ENCODE data around the gene INSYN1. TPM values are rescaled to one million over a fixed set of nuclear protein-coding genes. Genes with fewer than 3 reads are reported as not detected.
"Not testable (repeated sequence)": the region's sequence is repeated elsewhere in the genome, so short reads cannot be mapped to it uniquely, and the experiment has no call there.

Gene INSYN1
- total RNA-seq, 2 donors from 2014 or later: not detected

GRCh38 chr15:73732930-73733329 lies 20.2 kb downstream of the INSYN1 start:
- Mint-ChIP-seq H3K4me1 (ENCODE audit: low read depth) (no peaks in the 10 kb centered on the region), H3K9me3 (no peaks in the 10 kb centered on the region), H3K27ac (no peak overlapping the region), H3K27me3 (ENCODE audit: low read depth) (no peaks in the 10 kb centered on the region), H3K36me3 (ENCODE audit: insufficient read depth in 2 of 2) (no peaks in the 10 kb centered on the region), H3K4me3 (no peak overlapping the region)
- DNase-seq (no peak), ATAC-seq (replicated peaks in 1 of 2) (no peak)

GRCh38 chr15:73732051-73732450 lies 21.1 kb downstream of the INSYN1 start:
- not testable (repeated sequence) for H3K27ac Mint-ChIP-seq; H3K36me3 Mint-ChIP-seq (ENCODE audit: insufficient read depth in 2 of 2); H3K9me3 Mint-ChIP-seq; ATAC-seq (replicated peaks in 1 of 2); H3K4me3 Mint-ChIP-seq; H3K4me1 Mint-ChIP-seq (ENCODE audit: low read depth); DNase-seq; H3K27me3 Mint-ChIP-seq (ENCODE audit: low read depth)

- H3K27ac Mint-ChIP-seq: no peak overlapping the region
- H3K36me3 Mint-ChIP-seq (ENCODE audit: insufficient read depth in 2 of 2): no peaks in the 10 kb centered on the region
- no peaks in the 10 kb centered on the region for H3K27me3 Mint-ChIP-seq (ENCODE audit: low read depth)
- DNase-seq: no peak
- H3K9me3 Mint-ChIP-seq: no peaks in the 10 kb centered on the region
- no peak overlapping the region for H3K4me3 Mint-ChIP-seq
- no peaks in the 10 kb centered on the region for H3K4me1 Mint-ChIP-seq (ENCODE audit: low read depth)
- no peak for ATAC-seq (replicated peaks in 1 of 2)
Observed at GRCh38 chr15:73727330-73727976, 25.7 kb downstream of the INSYN1 start.

GRCh38 chr15:73724212-73724611 lies 28.9 kb downstream of the INSYN1 start:
- Mint-ChIP-seq H3K9me3 (no peaks in the 10 kb centered on the region), H3K36me3 (ENCODE audit: insufficient read depth in 2 of 2) (no peaks in the 10 kb centered on the region), H3K27ac (no peak overlapping the region), H3K4me3 (no peak overlapping the region), H3K27me3 (ENCODE audit: low read depth) (peaks cover 11% of the 10 kb centered on the region), H3K4me1 (ENCODE audit: low read depth) (no peaks in the 10 kb centered on the region)
- ATAC-seq (replicated peaks in 1 of 2): no peak
- DNase-seq: no peak

DNA sequence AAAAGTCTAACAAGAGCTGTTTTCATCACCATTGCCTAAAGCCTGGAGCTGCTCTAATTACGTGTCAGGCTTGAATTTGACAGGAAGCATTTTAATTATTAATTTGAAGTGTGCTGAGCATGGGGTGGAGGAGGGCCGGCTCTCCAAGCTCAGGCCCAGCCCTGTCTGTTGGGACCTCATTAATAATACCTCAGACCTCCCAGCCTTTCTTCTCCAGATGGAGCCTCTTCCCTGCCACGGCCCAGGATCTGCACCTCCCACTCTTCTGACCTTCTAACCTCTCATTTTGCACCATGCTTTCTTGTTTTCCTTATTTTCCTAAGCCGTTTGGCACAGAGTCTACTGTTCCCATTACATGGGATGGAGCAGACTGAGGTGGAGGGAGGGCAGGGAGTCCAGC lies 30.0 kb downstream of the INSYN1 start:
- Mint-ChIP-seq H3K4me3 (no peak overlapping the region), H3K36me3 (ENCODE audit: insufficient read depth in 2 of 2) (no peaks in the 10 kb centered on the region)

DNA sequence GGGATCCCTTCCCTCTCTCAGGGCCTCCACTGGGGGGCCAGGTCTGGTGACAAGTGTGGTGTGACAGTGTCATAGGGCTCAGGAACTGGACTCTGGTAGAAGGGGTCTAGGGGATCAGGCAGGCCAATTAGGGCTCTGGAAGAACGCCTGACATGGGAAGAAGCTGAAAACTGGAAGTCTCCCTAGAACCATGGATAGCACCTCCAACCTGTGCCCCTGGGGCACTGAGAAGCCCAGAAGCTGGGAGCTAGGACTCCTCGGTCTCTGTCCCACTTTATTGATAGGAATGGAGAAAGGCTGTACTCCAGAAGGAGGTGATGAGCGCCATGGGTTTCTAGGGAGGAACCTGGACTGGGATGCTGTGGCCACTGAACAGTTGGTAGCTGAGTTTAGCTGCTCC lies 30.7 kb downstream of the INSYN1 start:
- Mint-ChIP-seq H3K4me3 (no peak overlapping the region), H3K27me3 (ENCODE audit: low read depth) (peaks cover 17% of the 10 kb centered on the region), H3K27ac (no peak overlapping the region), H3K36me3 (ENCODE audit: insufficient read depth in 2 of 2) (no peaks in the 10 kb centered on the region), H3K4me1 (ENCODE audit: low read depth) (no peaks in the 10 kb centered on the region), H3K9me3 (no peaks in the 10 kb centered on the region)
- ATAC-seq (replicated peaks in 1 of 2) (no peak), DNase-seq (no peak)

More for the DNA sequence above, 30.0 kb downstream of the INSYN1 start:
- DNase-seq (no peak), ATAC-seq (replicated peaks in 1 of 2) (no peak)
- no peaks in the 10 kb centered on the region for H3K9me3 Mint-ChIP-seq
- H3K4me1 Mint-ChIP-seq (ENCODE audit: low read depth): no peaks in the 10 kb centered on the region
- no peak overlapping the region for H3K27ac Mint-ChIP-seq
- peaks cover 17% of the 10 kb centered on the region for H3K27me3 Mint-ChIP-seq (ENCODE audit: low read depth)

- no peak for ATAC-seq (replicated peaks in 1 of 2)
- no peak for DNase-seq
- H3K4me3 Mint-ChIP-seq: no peak overlapping the region
- H3K36me3 Mint-ChIP-seq (ENCODE audit: insufficient read depth in 2 of 2): no peaks in the 10 kb centered on the region
- H3K9me3 Mint-ChIP-seq: no peaks in the 10 kb centered on the region
- peaks cover 17% of the 10 kb centered on the region for H3K27me3 Mint-ChIP-seq (ENCODE audit: low read depth)
- H3K27ac Mint-ChIP-seq: no peak overlapping the region
- H3K4me1 Mint-ChIP-seq (ENCODE audit: low read depth): no peaks in the 10 kb centered on the region
Observed at GRCh38 chr15:73718694-73719093, 34.5 kb downstream of the INSYN1 start.

GRCh38 chr15:73717802-73718201 lies 35.3 kb downstream of the INSYN1 start:
- Mint-ChIP-seq H3K4me1 (ENCODE audit: low read depth) (no peaks in the 10 kb centered on the region), H3K36me3 (ENCODE audit: insufficient read depth in 2 of 2) (no peaks in the 10 kb centered on the region), H3K27me3 (ENCODE audit: low read depth) (peaks cover 17% of the 10 kb centered on the region), H3K4me3 (no peak overlapping the region), H3K27ac (no peak overlapping the region), H3K9me3 (no peaks in the 10 kb centered on the region)
- ATAC-seq (replicated peaks in 1 of 2) (no peak), DNase-seq (no peak)

DNA sequence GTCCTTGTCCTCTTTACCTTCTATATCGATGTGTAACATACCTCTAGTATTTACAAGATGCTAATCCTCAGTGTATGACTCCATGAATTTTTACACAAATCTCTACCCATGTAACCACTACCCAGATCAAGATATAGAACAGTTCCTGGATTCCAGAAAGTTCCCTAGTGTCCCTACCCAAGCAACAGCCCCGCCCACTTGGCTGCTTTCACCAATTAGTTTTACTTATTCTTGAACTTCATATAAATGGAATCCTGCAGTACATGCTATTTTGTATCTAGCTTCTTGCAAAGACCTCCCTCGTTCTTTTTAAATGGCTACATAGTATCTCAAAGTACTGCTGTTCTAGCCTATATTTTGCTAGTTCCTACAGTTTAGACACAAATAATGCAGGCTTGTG lies 35.9 kb downstream of the INSYN1 start:
- Mint-ChIP-seq H3K27me3 (ENCODE audit: low read depth) (peaks cover 17% of the 10 kb centered on the region), H3K4me1 (ENCODE audit: low read depth) (no peaks in the 10 kb centered on the region), H3K4me3 (no peak overlapping the region), H3K9me3 (no peaks in the 10 kb centered on the region), H3K36me3 (ENCODE audit: insufficient read depth in 2 of 2) (no peaks in the 10 kb centered on the region), H3K27ac (no peak overlapping the region)
- no peak for DNase-seq
- no peak for ATAC-seq (replicated peaks in 1 of 2)

DNA sequence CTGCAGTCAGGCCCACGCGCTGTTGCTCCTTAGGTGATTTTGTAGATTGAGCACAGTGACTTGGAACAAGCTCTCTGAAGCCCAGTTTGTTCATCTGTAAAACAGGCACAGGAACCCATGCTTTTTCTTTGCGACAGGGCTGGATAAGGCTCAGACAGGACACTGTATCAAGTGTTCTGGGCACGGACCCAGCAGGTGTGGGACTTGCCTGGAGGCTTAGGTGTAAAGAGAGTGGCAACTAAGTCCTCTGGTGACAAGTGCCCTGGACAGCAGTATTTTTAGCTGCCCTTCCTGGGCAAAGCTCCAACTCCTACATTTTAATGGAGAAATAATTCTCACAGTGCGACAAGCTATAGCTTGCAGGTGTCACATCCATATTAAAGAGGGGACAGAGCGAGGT lies 36.7 kb downstream of the INSYN1 start:
- no peaks in the 10 kb centered on the region for H3K36me3 Mint-ChIP-seq (ENCODE audit: insufficient read depth in 2 of 2)
- H3K9me3 Mint-ChIP-seq: no peaks in the 10 kb centered on the region
- ATAC-seq (replicated peaks in 1 of 2): no peak
- H3K4me1 Mint-ChIP-seq (ENCODE audit: low read depth): no peaks in the 10 kb centered on the region
- no peak overlapping the region for H3K27ac Mint-ChIP-seq
- peaks cover 17% of the 10 kb centered on the region for H3K27me3 Mint-ChIP-seq (ENCODE audit: low read depth)
- H3K4me3 Mint-ChIP-seq: no peak overlapping the region
- DNase-seq: no peak

DNA sequence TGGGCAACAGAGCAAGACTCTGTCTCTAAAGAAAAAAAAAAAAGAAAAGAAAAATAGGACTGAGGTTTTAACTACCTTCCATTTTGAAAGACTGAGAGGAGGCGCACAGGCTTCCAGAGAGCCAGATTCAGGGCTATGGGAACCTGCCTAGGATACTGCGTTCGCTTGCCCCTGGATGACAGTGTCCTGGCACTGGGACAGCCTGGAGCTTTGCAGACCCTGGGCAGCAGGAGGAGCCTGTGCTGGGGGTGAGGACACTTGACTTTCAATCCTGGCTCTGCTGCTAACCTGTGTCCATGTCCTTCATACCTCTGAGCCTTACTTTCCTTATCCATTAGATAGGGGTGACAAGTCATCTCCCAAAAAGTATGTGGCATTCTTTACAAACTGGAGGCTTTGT lies 37.7 kb downstream of the INSYN1 start:
- no peak for ATAC-seq (replicated peaks in 1 of 2)
- DNase-seq: no peak
- Mint-ChIP-seq H3K4me1 (ENCODE audit: low read depth) (no peaks in the 10 kb centered on the region), H3K36me3 (ENCODE audit: insufficient read depth in 2 of 2) (no peaks in the 10 kb centered on the region), H3K9me3 (no peaks in the 10 kb centered on the region), H3K27ac (no peak overlapping the region), H3K27me3 (ENCODE audit: low read depth) (peaks cover 15% of the 10 kb centered on the region), H3K4me3 (no peak overlapping the region)

- DNase-seq (no peak), ATAC-seq (replicated peaks in 1 of 2) (no peak)
- Mint-ChIP-seq H3K4me3 (no peak overlapping the region), H3K4me1 (ENCODE audit: low read depth) (no peaks in the 10 kb centered on the region), H3K27me3 (ENCODE audit: low read depth) (peaks cover 8% of the 10 kb centered on the region), H3K9me3 (no peaks in the 10 kb centered on the region), H3K36me3 (ENCODE audit: insufficient read depth in 2 of 2) (no peaks in the 10 kb centered on the region), H3K27ac (no peak overlapping the region)
Observed at GRCh38 chr15:73714695-73715301, 38.4 kb downstream of the INSYN1 start.

DNA sequence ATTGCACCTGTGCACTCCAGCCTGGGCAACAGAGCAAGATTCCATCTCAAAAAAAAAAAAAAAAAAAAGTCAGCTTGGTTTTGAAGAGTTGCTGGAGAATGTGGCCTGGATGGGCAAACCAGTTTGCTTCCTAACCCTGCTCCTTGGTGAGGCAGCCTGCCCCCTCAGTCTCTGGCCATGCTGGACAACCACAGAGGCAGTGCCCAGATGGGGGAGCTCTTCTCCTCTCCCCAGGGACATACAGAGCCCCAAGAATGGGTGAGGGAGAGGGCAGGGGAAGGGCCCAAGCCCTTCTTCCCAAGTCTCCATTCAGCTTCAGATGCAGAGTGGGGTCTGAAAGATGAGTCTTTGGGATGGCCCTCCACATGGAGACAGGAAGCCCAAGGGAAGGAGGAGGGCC lies 41.0 kb downstream of the INSYN1 start:
- no peak overlapping the region for H3K4me3 Mint-ChIP-seq
- no peak for DNase-seq
- H3K27ac Mint-ChIP-seq: no peak overlapping the region
- no peak for ATAC-seq (replicated peaks in 1 of 2)
- no peaks in the 10 kb centered on the region for H3K36me3 Mint-ChIP-seq (ENCODE audit: insufficient read depth in 2 of 2)
- no peaks in the 10 kb centered on the region for H3K9me3 Mint-ChIP-seq
- no peaks in the 10 kb centered on the region for H3K4me1 Mint-ChIP-seq (ENCODE audit: low read depth)
- peaks cover 7% of the 10 kb centered on the region for H3K27me3 Mint-ChIP-seq (ENCODE audit: low read depth)

DNA sequence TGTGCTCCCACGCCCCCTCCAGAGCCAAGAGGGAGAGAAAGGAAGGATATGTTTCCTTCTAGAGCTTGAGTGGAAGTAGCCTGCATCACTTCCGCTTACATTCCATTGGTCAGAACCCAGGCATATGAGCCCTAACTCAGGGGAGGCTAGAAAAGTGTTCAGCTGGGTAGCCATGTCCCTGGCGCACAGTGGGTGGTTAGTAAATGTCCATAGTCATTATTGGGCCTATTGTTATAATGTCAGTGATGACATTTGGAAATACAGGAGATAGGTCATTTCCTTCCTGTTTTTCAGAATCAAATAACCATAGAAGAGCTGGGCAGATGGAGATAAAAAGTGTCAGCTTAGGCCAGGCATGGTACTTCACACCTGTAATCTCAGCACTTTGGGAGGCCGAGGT lies 41.6 kb downstream of the INSYN1 start:
- DNase-seq: no peak
- H3K4me1 Mint-ChIP-seq (ENCODE audit: low read depth): no peaks in the 10 kb centered on the region
- H3K9me3 Mint-ChIP-seq: no peaks in the 10 kb centered on the region
- no peak for ATAC-seq (replicated peaks in 1 of 2)
- H3K27me3 Mint-ChIP-seq (ENCODE audit: low read depth): peaks cover 7% of the 10 kb centered on the region
- H3K27ac Mint-ChIP-seq: no peak overlapping the region
- no peaks in the 10 kb centered on the region for H3K36me3 Mint-ChIP-seq (ENCODE audit: insufficient read depth in 2 of 2)
- H3K4me3 Mint-ChIP-seq: no peak overlapping the region

All from activated T-cell treated with anti-CD3 and anti-CD28 coated beads, Interleukin-2, amount 50 U/mL, for 72 hours (primary cell).